NCI-H510A treated with DMSO at 0.1 percent for 48 hours (cell line): ENCODE measurements around the gene TMSB10.
A peak's percentile ranks its signal among the peaks of the same experiment; 100 is the strongest.
"Not testable (repeated sequence)": the region's sequence is repeated elsewhere in the genome, so short reads cannot be mapped to it uniquely, and the experiment has no call there.

Source experiments
- DNase-seq: peaks from one replicate; lab custom pipeline; 2025; lab: John Stamatoyannopoulos, UW

Gene TMSB10

GRCh38 chr2:84905181-84906107 lies at the start of gene TMSB10:
TSS of gene TMSB10 (plus strand) at chr2:84905656.
- DNase-seq = peak; percentile 46

- no peak for DNase-seq
Observed at GRCh38 chr2:84855731-84856130, 49.7 kb upstream of the TMSB10 start.

DNA sequence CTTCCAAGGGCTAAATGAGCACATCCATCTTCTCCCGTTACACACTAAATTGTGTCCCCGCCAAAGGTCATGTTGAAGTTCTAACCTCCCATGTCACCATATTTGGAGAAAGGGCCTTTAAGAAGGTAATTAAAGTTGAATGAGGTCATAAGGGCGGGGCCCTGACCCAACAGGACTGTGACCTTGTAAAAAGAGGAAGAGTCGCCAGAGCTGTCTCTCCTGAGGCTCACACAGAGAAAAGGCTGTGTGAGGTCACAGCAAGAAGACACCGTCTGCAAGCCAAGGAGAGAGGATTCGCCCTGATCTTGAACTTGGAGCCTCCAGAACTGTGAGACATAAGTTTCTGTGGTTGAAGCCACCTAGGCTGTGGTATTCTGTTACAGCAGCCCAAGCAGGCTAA lies 48.7 kb upstream of the TMSB10 start:
- no peak for DNase-seq

DNA sequence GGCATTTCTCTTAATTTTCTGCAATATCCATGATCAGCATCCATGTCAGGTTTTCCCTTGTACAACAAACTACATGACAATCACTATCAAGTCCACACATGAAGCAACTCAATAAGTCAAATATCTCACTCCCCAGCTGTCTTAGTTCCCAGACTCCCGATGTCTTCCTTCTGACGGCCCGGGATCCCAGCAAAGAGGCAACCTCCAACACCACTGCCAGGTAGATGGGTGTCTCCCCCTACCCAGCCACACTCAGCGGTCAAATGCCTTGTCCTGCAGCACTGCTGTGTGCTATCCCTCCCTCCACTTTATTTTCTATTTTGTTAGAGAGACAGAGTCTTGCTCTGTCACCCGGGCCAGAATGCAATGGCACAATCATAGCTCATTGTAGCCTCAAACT lies 47.9 kb upstream of the TMSB10 start:
- no peak for DNase-seq

GRCh38 chr2:84858123-84858522 lies 47.3 kb upstream of the TMSB10 start:
- no peak for DNase-seq

DNA sequence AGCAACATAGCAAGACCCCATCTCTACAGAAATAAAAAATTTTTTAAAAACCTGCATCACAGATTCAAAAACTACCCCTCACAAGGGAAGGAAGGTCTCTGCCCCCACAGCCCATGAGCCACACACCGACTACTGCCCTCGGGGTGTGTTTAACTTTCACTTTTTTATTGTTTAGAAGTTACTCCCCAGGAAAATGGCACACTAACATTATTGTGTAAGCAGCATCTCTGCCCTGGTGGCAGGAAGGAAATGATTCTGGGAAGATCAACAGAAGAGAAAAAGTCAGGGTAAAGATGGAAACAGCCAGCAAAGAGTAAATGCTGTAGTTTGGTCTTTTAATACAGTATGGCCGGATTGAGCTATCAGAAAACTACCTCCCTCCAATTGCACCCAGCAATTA lies 46.5 kb upstream of the TMSB10 start:
- no peak for DNase-seq

- DNase-seq = no peak
Observed at GRCh38 chr2:84861539-84861938, 43.9 kb upstream of the TMSB10 start.

- DNase-seq = no peak
Observed at GRCh38 chr2:84862006-84862405, 43.5 kb upstream of the TMSB10 start.

- DNase-seq = no peak
Observed at GRCh38 chr2:84865181-84865783, 40.2 kb upstream of the TMSB10 start.

DNA sequence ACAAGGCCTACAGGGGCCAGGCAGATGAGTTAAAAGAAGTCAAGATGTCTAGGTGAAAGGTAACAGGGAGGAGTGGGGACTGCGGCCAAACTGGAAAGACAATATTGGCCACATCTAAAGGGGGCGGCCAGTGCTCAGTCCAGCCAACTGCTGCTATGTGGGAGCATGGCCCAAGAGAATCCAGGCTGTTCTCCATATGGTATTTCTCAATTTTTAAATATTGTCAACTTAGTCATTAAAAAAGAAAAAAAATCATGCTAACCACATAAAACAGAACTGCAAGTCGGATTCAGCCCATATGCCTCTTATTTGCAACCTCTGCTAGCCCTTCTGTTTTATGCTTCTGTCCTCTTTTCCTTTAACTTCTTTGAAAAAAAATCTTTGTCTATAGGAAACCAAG lies 39.3 kb upstream of the TMSB10 start:
- DNase-seq = no peak

DNA sequence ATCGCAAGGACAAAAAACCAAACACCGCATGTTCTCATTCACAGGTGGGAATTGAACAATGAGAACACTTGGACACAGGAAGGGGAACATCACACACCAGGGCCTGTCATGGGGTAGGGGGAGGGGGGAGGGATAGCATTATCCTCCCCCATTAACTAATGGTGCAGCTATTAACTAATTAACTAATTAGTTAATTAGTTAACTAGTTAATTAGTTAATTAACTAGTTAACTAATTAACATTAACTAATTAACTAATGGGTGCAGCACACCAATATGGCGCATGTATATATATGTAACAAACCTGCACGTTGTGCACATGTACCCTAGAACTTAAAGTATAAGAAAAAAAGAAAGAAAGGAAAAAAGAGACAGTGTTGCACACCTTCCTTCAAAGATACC lies 37.1 kb upstream of the TMSB10 start:
- DNase-seq = not testable (repeated sequence)

DNA sequence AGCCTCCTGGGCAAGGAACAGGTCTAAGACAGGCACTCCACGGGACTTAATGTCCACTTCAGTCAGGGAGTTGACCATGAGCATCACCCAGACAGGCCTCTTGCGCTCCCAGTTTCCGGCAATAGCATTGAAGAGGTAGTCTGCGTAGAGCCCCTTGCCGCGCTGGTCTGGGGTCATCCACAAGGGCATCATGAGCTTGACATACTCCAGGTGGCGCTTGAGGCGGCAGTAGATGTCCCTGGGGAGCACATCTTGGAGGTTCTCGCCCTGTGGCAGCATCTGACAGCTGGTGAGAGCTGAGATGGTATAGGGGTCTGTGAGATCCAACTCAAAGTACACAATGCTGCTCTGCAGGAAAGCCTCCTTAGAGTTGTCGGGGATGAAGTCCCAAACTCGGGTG lies 35.1 kb upstream of the TMSB10 start:
- no peak for DNase-seq

DNA sequence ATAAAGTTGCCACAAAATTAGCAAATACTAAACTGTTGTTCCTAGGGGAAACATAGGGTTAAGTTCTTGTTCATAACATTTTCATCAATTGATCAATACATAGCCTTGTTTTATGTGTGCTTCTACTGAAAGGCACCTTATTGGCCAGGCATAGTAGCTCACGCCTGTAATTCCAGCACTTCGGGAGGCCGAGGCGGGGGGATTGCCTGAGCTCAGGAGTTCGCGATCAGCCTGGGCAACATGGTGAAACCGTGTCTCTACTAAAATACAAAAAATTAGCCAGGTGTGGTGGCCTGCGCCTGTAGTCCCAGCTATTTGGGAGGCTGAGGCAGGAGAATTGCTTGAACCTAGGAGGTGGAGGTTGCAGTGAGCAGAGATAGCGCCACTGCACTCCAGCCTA lies 32.8 kb upstream of the TMSB10 start:
- not testable (repeated sequence) for DNase-seq

DNA sequence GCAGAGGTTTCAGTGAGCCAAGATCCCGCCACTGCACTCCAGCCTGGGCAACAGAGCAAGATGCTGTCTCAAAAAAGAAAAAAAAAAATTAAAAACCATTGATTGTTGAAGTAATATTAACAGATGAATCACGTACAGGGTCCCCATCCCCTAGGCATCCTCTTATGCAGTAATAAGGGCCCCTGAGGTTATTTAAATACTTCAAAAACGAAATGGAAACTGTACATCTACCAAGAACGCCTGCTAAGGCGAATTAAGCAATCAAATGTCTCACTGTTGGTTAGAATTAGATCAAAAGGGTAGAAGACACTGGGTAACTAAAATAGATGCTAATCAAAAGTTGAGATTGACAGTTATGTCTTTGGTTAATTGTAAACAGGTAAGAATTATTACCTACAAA lies 32.1 kb upstream of the TMSB10 start:
- no peak for DNase-seq

DNA sequence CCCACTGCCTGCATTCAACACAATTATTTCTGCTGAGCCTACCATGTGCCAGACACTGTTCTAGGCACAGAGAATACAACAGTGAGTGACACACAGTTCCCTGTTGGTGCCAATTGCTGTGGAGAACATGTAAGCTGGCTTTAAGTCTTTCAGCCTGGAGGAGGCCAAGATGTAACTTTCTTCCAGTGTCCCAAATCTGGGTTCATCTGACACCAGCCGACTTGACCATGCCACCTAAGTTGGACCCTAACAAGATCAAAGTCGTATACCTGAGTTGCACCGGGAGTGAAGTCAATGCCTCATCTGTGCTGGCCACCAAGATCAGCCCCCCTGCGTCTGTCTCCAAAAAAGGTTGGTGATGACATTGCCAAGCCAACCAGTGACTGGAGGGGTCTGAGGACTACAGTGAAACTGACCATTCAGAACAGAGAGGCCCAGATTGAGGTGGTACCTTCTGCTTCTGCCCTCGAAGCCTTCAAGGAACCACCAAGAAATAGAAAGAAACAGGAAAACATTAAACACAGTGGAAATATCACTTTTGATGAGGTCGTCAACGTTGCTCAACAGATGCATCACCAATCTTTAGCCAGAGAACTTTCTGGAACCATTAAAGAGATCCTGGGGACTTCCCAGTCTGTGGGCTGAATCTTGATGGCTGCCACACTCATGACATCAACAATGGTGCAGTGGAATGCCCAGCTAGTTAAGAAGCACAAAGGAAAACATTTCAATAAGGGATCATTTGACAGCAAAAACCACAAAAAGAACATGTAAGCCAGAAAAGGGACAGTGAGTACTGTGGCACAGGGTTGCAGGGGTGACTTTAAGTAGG lies 30.9 kb upstream of the TMSB10 start:
- no peak for DNase-seq

DNA sequence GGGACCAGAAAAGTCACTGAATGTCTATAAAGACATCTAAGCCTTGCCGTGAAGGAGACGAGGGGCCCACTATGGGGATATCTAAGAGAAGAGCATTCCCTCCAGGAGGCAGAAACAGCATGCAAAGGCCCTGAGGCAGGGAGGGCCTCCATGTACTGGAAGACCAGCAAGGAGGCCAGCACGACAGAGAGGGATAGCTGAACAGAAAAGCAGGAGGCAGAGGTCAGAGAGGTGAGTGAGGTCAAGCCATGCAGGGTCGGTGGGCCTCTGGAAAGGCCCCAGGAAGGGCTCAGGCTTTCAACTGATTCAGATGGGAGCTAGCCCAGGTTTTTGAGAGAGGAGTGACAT lies 30.3 kb upstream of the TMSB10 start:
- DNase-seq = no peak

GRCh38 chr2:84875619-84876018 lies 29.8 kb upstream of the TMSB10 start:
- not testable (repeated sequence) for DNase-seq

GRCh38 chr2:84876369-84876768 lies 29.1 kb upstream of the TMSB10 start:
- DNase-seq = no peak

- no peak for DNase-seq
Observed at GRCh38 chr2:84878459-84878858, 27.0 kb upstream of the TMSB10 start.

GRCh38 chr2:84878896-84879583 lies 26.4 kb upstream of the TMSB10 start:
- no peak for DNase-seq

GRCh38 chr2:84879584-84880394 lies 25.7 kb upstream of the TMSB10 start:
- no peak for DNase-seq

DNA sequence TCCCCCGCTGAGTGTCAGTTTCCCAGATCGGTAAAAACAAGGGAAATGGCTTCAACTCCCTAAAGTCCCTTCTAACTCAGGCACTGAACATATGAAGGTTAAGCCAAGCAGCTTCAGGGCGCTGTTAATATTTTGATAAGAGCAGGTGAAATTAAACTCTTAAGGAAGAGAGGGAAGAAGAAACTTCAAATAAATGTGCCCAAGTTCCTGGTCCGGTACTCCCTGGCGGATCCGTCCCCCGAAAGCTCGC lies 25.1 kb upstream of the TMSB10 start:
- DNase-seq = no peak
